ENCODE results near the gene PLPP3.

The PLPP3 gene

DNA sequence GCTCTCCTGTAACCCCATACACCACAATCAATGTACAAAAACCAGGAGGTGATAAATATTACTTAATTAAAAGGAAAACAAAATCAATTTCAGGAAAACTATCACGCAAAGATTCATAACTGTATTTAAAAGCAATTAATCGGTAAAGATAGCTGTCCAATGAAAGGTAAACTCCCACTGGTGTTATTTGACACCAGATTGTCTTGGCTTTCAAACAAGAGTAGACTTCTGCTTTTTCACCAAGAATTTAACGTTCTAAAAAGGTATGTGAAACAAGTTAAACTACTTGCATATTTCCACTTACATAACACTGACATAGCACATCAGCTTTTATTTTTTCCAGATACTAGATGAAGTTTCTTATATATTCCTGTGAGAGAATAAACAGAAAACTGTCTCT, 3.5 kb downstream of the PLPP3 start:
- no peak for DNase-seq

DNA sequence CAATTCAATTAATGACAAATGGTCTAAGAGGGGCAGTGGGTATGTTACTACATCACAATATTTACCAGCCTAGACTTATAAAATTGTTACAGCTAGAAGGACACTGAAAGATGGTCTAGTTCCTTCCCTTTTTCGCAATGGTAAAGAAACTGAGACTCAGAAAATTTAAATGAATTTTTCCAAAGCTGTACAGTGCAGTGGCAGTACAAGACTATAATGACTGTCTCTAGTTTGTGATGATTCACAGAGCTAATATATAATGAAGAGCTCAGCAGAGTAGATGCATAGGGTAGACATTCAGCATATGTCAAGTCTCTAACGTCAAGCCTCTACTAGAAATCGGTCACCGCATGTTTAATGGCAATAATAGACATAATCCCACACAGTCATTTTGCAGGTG, 4.6 kb downstream of the PLPP3 start:
- no peak for DNase-seq

DNA sequence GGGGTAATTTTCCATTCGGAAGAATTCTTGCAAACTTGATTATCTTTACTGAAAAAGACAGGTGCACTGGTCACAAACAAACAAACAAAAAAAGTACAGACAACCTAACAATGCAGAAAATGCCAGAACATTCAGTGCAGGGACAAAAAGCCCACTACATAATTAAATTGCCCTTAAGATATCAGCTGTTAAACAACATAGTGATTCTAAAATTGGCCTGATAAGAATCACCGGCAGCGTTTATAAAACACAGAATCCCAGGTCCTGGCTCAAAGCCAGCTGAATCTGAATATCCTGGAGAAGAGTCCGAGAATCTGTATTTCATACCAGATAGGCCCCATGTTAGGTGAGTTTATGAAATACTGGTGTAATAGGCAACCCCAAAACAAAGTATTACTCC, 6.1 kb downstream of the PLPP3 start:
- DNase-seq = no peak

DNA sequence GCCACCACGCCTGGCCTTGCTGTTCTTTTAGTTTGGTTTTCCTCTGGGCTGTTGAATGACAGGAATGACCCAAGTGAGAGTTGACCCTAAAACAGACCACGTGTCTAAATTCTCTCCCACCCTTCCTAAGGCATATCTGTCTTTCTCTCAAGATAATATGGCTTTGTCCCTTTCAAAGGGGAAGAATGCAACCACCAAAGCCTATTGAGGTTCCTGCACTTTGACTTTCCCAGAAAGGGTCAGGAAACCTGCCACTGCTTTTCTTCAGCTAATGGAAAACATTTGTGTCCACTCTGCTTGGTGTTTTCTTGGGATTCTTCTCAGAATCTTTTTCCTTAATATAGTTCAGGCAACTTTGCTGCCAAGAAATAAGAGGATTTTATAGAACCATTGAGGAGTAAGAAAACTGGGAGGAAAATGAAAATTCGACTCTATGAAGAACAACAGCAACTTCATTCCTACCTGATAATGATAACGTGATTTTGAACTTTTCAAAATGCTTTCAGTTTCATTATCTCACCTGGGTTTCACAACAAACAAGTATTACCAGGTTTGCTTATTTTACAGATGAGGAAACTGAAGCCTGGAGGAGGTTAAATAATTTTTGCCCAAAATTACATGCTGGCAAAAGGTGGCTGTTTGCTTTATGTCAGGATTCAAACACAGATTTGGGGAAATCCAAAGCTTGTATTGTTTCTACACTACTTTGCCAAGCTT, 6.9 kb downstream of the PLPP3 start:
- DNase-seq = no peak

DNA sequence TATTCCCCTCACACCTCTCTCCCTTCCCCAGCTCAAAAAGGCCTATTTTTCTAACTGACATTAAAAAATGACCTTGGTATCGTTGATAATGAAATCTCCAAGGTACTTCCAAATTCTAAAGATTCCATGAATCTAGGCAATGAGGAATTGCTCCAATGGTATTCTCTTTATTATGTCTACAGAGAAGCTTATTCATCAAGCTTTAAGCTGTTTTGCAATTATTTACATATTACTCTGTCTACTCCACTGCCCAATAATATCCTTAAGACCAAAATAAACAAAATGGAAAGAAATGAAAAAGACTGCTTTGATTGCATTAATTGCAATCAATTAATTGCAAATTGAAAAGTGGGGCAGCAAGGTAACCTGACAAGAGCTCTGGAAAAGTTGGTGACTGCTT, 7.9 kb downstream of the PLPP3 start:
- DNase-seq = no peak

DNA sequence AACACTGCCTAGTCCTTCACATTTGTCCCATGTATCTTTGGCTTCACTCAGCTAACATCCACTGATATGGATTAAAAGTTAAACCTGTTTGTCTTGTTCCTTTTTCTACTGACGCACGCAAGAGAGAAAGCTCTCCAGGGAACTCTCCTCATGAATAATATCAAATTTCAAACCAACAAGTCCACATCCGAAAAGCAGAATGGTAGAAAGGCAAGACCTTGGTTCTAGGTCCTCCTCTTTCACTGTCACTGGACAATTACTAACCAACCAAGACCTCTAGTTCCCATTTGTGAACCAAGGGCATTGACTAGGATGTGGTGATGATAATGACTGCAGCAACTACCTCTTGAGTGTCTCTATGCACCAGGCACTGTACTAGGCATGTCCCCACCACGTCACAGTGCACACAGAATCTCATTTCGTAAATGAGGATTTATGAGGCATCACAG, 8.4 kb downstream of the PLPP3 start:
- no peak for DNase-seq

DNA sequence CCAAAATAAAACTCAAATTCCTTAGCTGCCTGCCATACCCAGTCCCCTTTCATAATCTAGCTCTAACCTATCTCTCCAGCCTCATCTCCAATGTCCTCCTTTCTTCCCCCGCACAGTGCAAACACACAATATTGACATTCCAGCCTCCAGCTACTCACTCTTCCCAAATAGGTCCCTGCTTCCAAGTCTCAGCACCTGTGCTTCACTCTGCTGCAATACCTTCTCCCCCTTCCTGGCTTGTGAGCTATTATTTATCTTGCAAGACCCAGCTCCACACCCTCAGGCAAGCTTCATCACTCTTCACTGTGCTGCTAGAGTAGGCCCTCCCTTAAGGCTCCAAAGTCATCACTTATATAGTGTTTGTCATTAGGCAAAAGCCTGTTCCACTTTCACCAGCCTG, 9.7 kb downstream of the PLPP3 start:
- no peak for DNase-seq

DNA sequence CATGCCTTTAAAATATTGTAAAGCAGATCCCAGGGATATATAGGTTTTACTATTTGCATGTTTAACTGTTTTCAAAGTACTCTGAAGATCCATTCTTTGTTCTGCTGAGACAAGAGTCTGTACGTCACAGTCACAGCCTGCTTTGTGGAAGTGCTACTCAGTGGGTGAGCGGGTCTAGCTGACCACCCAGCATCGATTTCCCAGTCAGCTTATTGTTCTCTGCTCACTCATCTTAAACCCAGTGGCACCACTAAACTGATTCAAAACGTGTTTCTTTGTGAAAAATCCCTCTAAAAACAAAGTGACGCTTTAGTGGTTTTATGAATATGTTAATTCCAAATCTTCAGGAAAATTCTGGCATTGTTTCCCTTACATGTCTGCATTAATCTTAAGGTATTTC, 12.4 kb downstream of the PLPP3 start:
- DNase-seq = no peak

DNA sequence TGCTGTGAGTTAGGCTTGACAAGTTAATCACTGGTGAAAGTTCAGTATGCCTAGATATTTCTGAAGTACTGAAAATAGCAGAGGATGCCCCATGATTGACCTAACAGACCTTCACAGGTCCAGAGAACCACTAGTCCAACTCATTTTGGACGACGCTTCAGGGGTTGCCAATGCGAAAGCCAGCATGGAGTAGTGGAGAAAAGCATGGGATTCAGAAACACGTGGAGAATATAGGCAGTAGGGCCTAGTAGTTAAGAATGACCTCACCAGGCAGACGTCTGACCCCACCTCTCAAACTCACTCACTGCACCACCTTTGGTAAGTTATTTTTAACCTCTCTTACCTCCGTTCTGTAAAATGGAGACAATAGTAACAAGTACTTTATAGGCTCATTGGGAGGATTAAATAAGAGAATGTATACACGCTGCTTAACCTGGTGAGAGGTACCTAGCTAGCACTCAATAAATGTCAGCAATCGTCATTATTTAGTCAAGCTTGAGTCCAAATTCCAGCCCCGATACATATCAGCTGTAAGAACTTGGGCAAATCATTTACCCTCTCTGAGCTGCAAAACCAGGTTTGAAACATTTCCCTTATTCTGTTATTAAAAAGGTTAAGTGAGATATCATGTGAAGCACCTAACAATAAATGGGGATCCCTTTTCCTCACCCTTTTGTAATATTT, 13.2 kb downstream of the PLPP3 start:
- no peak for DNase-seq

DNA sequence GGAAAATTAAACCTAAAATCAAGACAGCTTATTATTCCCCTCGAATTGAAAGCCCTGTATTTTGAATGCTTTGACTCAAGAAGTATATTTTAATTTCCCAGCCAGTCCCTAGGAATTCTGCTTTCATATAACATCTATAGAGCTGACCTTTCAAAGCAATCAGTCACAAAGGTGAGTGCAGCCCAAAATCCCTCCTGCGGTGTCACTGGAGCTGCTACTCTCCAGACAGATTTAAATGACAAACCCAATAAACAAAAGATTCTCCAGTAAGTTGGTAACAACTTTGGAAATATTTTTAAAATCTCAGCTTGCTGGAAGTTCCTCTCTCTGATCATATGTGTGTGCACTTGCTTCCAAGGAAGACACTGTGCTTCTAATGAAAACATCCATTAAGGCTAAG, 14.7 kb downstream of the PLPP3 start:
- no peak for DNase-seq

DNA sequence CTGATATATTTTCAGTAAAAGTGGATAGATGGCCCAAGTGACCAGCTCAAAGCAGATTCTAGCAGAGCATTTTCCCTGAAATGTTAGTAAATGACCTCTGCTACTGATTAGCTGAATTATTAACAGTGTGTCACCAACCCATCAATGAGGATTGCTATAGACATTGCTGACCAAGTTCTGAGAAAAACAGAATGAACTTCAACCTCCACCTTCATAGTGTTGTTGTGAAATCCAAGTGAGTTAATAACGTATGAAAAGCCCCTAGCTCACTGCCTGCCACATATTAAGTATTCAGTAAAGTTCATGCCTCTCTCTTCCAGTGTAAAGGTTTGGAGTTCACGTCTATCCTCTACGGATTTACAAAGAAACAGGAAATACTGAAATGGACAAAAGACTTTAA, 15.8 kb downstream of the PLPP3 start:
- no peak for DNase-seq

DNA sequence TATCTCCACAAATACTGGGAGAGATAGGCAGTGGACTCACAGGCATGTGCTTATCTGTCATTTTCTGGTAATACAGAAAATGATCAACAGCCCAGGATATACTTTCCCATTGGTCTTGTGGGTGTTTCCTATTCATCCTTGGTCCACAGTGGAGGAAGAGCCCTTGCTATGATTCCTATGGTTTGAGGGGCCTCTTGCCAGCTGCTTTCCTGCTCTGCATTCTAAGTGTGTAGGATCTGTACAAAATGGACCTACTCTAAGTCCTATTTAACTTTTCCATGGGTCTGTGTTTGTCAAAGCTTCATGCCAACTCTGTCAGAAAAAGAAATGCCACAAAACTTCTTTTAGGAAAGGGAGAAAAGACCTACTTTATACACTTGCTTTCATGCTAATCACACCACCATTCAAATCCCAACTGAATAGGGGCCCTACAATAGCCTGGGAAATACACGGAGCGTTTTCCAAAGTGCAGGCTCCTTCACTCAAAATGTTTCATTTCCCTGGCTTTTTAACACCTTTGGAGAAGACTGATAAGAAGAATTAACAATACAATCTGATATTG, 16.4 kb downstream of the PLPP3 start:
- DNase-seq = no peak

DNA sequence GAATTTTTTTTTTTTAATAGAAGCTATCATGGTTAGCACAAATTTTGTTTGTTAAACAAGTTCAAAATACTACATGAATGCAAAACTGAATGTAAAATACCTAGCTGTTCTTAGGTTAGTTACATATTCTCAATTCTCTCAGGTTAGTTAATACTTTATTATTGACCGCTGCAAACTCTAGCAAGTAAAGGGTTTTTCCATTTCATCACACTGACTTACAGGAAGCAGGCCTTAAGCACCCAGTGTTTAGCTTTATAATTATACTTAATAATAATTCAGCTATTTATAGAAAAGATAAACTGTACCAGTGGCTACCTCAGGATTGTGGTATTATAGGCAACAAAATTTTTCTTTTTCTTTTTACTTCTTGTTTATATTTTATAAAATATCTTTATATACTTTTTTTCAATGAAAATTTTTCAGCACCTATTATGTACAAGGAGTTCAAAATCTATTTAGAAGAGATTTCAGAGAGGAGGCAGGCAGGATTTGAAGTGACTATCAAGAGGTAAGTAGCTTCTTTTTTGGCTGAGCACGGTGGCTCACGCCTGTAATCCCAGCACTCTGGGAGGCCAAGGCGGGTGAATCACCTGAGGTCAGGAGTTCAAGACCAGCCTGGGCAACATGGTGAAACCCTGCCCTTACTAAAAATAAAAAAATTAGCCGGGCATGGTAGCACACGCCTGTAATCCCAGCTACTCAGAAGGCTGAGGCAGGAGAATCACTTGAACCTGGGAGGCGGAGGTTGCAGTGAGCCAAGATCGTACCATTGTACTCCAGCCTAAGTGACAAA, 17.9 kb downstream of the PLPP3 start:
- DNase-seq = no peak

DNA sequence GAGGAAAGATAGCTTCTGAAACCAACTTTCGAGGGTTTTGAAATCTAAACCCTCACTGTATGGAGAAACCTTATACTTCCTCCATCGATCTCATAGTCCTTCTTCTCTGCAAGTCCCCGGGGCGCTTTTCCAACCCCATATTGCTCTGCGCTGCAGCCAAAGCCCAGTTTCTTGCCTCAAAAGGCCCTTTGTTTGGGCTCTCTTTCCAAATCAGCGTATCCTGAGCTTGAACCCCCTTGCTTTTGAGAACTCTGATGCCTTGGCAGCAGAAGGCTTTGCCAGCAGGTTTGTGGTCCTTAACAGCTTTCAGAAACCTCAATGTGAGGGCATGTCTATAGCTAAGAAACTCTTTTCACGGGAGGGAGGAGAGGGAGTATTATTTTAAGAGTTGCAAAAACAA, 21.6 kb downstream of the PLPP3 start:
- no peak for DNase-seq

DNA sequence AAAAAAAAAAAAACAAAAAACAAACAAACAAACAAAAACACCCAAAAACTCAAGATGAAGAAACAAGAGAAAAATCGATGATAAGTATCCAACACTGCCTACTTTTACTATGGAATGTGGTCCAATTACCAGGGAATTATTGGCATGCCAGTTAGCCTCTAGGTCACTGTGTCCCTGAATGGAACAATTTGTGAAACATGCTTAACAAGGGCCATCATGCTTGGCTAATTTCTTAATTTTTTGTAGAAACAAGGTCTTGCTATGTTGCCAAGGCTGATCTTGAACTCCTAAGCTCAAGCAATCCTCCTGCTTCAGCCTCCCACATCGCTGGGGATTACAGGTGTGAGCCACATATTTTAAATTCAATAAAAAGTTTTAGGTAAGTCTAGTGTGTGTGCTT, 23.9 kb downstream of the PLPP3 start:
- no peak for DNase-seq

DNA sequence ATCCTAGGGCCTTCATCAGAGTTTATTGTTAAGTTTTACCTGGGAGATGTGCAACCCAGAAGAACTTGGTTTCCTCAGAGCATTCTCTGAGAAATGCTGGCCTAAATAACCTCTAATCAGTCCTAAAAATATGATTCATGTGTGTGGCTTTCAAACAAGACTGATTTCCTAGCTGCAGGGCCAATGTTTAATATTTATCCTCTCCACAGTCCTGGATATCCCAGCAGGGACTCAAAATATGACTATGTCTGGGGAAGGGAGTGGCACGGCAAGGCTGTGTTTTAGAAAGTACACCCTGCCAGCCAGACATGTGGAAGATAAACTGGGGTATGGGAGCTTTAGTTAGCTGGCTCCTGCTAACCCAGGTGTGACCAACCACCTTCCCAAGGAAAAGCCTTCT, 26.3 kb downstream of the PLPP3 start:
- no peak for DNase-seq

DNA sequence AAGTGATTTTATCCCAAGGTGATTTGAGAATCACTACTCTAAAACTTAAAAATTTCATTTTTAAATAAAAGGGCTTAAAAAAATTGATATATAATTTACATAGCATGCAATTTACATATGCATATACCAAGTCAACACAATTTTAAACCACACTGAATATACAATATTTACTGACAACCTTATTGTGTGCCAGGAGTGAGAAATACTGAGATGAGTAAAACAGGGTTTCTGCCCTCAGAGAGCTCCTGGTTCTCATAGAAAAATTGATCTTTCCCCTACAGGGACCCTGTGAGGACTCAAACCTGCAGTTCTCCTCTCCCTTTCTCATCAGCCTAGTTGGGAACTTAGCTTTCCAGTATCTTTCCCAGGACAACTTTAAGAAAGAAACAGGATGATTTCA, 27.0 kb downstream of the PLPP3 start:
- no peak for DNase-seq

DNA sequence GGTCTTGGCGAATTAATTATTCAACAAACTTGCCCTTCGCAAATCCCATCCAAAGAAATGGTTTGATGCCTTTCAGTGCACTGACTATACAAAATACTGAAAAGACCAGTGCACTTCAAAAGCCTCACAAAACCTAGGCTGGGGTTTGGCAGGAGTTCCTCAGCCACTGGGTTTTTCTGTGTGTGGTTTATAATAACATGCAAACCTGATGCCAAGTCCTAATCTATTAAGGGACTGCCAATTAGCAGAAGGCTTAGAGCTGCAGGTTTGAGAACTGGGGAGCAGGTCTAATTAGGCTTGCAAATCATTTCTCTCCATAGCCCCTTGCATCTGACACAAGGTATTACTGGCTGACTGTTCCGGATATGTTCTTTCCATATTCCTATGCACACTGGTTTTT, 27.7 kb downstream of the PLPP3 start:
- DNase-seq = no peak

DNA sequence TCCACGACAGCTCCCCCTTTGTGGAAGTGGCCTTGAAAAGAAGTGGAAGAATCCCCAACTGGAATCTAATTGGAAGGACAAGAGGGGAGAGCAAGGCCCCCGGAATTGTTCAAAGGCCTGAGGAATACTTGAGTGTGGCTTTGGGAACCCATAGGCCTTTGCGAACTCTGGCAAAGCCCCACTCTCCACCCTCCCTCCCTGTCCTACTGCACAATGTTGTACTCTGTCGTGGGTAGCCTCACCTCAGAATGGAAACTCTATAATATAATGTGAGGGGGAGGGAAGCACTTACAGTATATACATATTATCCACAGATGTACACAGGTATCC, 28.5 kb downstream of the PLPP3 start:
- DNase-seq = no peak

DNA sequence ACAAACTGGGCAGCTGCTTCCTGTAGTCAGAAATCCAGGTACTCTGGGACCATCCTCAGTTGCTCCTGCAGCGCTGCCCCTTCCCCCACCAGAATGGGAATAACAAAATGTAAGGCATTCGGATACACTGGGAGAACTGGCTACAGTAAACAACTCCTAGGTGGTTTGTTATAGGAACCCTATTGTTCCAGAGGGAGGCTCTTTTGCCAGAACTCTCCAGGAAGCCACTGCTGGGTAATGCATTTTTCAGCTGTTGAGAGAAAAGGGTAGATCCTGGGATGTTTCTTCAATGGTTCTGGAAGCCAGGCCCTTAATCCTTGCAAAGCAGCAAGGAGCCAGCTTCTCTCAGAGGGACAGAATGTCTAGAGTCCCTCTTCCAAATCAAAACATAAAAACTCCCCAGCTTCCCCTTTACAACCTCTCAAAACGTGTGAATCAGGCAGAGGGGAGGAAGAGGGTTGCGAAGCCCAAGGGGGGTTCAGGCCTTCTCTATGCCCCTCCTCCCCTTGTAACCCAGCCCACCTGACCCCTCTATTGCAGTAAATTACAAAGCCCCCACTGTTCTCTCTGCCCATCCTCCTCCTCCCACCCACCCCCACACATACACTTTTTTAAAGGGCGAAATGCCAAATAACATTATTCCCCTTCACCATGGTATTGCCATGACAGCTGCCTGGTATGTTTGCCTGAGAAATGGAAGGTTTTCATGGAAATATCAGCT, 29.1 kb downstream of the PLPP3 start:
- no peak for DNase-seq

DNA sequence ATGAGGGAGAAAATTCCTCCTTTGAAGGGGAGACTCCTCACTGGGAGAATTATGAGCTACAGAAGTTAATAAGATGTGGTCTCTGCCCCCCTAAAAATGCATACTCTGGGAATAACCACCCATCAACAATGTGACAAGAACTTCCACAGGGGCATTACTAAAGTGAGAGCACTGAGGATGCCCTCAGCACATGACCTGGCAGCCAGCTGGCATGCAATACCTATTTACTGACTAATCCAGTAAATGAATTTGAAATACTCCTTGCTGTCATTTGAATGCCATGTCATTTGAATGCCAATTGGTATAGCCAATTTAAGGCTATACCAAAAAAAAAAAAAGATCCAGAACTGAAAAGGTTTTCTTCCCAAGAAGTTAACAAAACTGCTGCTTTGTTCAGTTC, 30.8 kb downstream of the PLPP3 start:
- DNase-seq = no peak

DNA sequence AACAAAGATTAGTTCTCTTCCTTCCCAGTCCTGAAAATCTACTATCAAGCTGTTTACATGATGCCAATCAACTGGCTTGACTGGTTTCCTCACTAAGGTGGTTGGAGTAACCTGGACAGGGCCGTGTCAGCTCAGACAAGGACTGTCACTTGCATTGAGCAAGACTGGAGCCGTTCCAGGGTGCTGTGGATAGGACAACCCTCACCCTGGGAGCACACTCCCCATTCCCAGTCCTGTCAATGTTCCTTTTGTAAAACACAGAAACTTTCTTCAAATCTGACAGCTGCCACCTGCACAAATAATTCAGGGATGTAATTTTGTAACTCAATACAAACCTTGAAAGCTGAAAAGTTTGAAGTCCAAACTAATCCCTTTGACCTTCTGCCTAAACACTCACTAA, 31.4 kb downstream of the PLPP3 start:
- no peak for DNase-seq

DNA sequence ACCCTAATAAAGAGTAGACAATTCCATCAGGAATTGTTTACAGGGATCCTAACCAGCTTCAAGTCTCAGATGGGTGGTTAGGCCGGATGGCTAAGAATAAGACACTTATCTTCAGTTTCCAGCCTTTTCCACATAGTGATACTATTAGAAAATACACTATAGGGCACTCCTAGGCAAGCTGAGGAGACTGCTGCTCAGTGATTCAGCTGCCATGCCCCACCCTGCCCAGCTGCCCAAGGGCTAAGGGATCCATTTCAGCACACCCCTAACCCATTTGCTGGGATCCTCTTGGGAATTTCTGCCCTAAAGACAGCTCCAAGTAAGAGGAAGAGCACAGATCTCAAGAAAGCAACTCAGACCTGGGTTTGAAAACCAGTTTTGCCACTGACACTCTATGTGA, 31.9 kb downstream of the PLPP3 start:
- no peak for DNase-seq
